ENCODE measurements around the gene TMEM203.

GRCh38 chr9:137189297-137190295, 15.9 kb downstream of the TMEM203 start:
- TF ChIP-seq EZH2 (optimal IDR thresholded peaks at IDR 0.05; ENCODE audit: low read depth, low read length) (no peak), CTCF (IDR thresholded peaks at IDR 0.05; ENCODE audit: low read length) (no peak)
